OCI-M1 (cell line): ENCODE data around the gene CNNM2.
"Not testable (repeated sequence)": the region's sequence is repeated elsewhere in the genome, so short reads cannot be mapped to it uniquely, and the experiment has no call there.

ENCODE experiments used
- DNase-seq: peaks from one replicate; lab custom pipeline; 2025; lab: John Stamatoyannopoulos, UW

Gene CNNM2

GRCh38 chr10:102926842-102927241 lies 8.7 kb downstream of the CNNM2 start:
- no peak for DNase-seq

- peak; percentile 95 for DNase-seq
Observed at GRCh38 chr10:102927311-102928010, 9.4 kb downstream of the CNNM2 start.

GRCh38 chr10:102928442-102928841 lies 10.3 kb downstream of the CNNM2 start:
- DNase-seq, result not testable (repeated sequence)

- no peak for DNase-seq
Observed at GRCh38 chr10:102930720-102931119, 12.6 kb downstream of the CNNM2 start.

- no peak for DNase-seq
Observed at GRCh38 chr10:102931643-102932042, 13.5 kb downstream of the CNNM2 start.

- no peak for DNase-seq
Observed at GRCh38 chr10:102935505-102935904, 17.4 kb downstream of the CNNM2 start.

- no peak for DNase-seq
Observed at GRCh38 chr10:102935939-102936605, 18.0 kb downstream of the CNNM2 start.

- no peak for DNase-seq
Observed at GRCh38 chr10:102941401-102941800, 23.3 kb downstream of the CNNM2 start.

- DNase-seq, result no peak
Observed at GRCh38 chr10:102945449-102945848, 27.4 kb downstream of the CNNM2 start.

GRCh38 chr10:102945962-102946361 lies 27.9 kb downstream of the CNNM2 start:
- no peak for DNase-seq

- DNase-seq, result no peak
Observed at GRCh38 chr10:102946992-102947391, 28.9 kb downstream of the CNNM2 start.

- DNase-seq, result no peak
Observed at GRCh38 chr10:102948176-102948575, 30.1 kb downstream of the CNNM2 start.

- no peak for DNase-seq
Observed at GRCh38 chr10:102948786-102949185, 30.7 kb downstream of the CNNM2 start.

- DNase-seq, result no peak
Observed at GRCh38 chr10:102949916-102950315, 31.8 kb downstream of the CNNM2 start.

GRCh38 chr10:102951316-102951715 lies 33.2 kb downstream of the CNNM2 start:
- no peak for DNase-seq

GRCh38 chr10:102959360-102959759 lies 41.3 kb downstream of the CNNM2 start:
- DNase-seq, result peak; percentile 25

- no peak for DNase-seq
Observed at GRCh38 chr10:102960157-102960556, 42.1 kb downstream of the CNNM2 start.

GRCh38 chr10:102962267-102962666 lies 44.2 kb downstream of the CNNM2 start:
- no peak for DNase-seq

- DNase-seq, result peak; percentile 53
Observed at GRCh38 chr10:102962951-102963755, 45.1 kb downstream of the CNNM2 start.

GRCh38 chr10:102963756-102964025 lies 45.6 kb downstream of the CNNM2 start:
- DNase-seq, result no peak

- DNase-seq, result not testable (repeated sequence)
Observed at GRCh38 chr10:102964064-102964463, 46.0 kb downstream of the CNNM2 start.

- no peak for DNase-seq
Observed at GRCh38 chr10:102964713-102965112, 46.6 kb downstream of the CNNM2 start.

- no peak for DNase-seq
Observed at GRCh38 chr10:102965311-102965851, 47.3 kb downstream of the CNNM2 start.
